Tongue (tissue), 2 donors: ENCODE measurements around the gene ELL2. TPM values are rescaled to one million over a fixed set of nuclear protein-coding genes. Genes with fewer than 3 reads are reported as not detected.
A peak's percentile ranks its signal among the peaks of the same experiment; 100 is the strongest.

Experiments
- DNase-seq: peaks from one replicate; pipeline ENCODE4 v3.0.0-alpha.2; 2015
- total RNA-seq: library from RNA; depleted of rRNA; stranded (reverse); fragments of >200 nt; gene quantifications from one replicate; pipeline ENCODE4 v1.2.3, GENCODE V29; 2014

The ELL2 gene
- total RNA-seq, 1 donor from 2014 or later = 59.6 TPM

- peak; percentile 69 for DNase-seq
These were observed 5.4 kb downstream of the ELL2 start for GRCh38 chr5:95956021-95956899.

- DNase-seq = no peak
These were observed 6.9 kb downstream of the ELL2 start for GRCh38 chr5:95954716-95955115.

DNA sequence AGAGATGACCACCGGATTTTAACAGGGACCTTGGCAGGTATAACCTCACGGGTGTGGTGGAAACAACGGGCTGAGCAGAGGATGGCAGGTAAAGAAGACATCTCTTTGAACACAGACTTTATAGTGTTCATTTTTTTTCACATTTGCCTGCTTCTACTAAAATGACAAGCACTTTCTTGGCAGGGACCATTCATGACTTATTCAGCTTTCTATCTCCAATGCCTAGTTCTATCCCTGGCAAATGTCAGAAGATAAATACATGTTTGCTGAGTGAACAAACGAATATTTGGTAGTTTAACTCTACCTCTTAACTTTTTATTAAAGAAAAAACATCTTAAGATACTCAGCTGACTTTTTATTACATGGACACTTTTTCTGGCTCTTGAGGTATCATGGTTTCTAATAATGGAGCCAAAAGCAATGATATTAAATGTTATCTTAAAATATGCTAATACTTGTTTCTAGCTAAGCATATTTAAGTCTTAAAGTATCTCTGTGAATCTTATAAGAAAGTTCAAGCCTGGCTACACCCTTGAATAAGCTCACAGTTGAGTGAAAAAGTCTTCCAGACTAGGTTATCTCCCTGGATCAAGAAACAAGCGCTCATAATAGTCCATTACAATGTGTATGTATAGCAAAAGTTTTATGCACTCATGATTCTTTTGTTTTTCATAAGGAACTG lies 8.5 kb downstream of the ELL2 start:
- no peak for DNase-seq

DNA sequence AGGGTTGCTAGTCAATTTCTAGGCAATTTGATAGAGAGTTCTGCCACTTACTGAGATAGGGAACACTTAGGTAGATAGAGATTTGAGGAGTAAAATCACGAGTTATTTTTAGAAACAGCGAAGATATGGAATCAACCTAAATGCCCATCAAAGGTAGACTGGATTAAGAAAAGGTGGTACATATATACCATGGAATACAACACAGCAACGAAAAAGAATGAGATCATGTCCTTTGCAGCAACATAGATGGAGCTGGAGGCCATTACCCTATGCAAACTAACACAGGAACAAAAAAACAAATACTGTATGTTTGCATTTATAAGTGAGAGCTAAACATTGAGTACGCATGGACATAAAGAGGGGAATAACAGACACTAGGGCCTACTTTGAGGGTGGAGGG lies 9.7 kb downstream of the ELL2 start:
- no peak for DNase-seq

DNA sequence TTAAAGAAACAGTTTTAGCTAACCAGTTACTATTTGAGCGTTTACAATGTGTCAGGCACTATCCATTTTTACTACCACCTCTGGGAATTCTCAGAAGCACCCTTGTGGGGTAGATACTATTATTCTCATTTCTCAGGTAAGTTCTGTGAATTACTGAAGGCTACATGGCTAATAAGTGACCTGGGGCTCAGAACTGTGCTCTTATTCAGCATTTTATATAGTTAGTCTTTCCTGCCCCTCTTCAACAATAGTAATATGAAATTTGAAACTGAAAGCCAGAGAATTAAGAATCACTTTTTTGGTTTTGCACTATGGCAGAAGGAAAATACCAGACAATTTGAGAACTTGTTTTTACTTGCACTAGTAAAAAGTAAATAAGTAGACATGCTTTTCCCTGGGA lies 11.8 kb downstream of the ELL2 start:
- DNase-seq = no peak

DNA sequence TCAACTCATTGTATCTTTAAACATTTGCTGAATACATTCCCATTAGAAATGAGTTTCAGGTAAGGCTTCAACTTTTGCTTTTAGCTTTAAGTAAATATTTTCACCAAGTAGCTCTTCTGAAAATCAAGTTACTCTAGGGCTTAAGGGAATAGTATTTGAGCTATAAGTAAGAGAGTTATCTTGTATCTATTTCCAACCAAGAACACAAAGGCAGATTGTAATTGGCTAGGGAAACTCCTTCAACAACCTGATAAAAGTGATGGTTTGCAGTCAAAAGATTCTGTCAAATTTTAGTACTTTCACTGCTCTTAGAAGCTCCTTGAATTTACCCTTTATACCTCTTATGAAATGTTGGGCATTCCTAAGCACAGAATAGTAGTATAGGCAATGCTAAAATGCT lies 13.0 kb downstream of the ELL2 start:
- no peak for DNase-seq

DNA sequence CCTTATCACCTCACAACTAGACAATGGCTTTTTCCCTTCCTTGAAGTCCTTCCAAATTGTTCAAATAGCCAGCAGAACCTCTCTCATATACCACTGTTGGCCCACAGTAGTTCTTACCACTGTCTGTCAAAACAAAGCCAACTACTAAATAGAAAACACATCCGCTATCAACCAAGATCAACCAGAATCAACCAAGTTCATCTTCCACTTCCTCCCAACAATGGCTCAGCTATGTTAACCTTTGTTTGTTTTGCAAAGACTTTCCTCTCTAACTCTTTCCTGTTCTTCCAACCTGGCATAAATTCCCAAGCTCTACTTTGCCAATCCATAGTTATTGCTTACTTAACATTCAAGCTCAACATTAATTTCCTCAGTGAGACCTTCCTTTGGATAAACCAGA lies 15.2 kb downstream of the ELL2 start:
- no peak for DNase-seq

DNA sequence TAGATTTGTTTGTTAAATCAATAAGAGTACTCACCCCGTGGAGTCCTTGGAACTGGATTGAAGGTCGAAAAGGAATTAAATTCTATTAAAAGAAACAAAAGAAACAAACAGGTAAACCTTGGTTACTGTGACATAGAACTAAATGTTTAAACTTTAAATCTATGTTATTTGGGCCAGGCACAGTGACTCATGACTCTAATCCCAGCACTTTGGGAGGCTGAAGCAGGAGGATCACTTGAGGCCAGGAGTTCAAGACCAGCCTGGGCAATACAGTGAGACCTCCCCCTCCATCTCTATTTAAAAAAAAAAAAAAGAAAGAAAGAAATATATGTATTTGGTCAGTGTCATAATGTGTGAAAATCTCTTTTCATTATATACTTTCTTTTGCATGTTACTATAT lies 18.7 kb downstream of the ELL2 start:
- no peak for DNase-seq

GRCh38 chr5:95942414-95942813 lies 19.2 kb downstream of the ELL2 start:
- no peak for DNase-seq

DNA sequence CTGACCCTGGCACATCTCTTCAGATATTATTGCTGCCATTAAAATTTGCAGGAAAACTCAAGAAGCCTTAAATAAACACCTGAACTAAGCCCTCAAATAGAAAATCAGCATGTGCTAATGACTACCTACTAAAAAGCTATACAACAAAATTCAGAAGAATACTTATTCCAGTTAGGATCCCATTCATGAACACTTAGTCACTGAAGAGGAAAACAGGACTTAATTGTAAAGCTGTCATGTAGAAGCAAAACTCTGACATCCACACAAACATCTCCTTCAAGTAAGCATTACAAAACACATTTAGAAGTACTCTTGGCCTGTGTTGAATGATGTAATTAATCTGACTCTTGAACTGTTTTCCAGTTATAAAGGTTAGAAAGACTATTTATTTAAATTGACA lies 19.9 kb downstream of the ELL2 start:
- DNase-seq = no peak

DNA sequence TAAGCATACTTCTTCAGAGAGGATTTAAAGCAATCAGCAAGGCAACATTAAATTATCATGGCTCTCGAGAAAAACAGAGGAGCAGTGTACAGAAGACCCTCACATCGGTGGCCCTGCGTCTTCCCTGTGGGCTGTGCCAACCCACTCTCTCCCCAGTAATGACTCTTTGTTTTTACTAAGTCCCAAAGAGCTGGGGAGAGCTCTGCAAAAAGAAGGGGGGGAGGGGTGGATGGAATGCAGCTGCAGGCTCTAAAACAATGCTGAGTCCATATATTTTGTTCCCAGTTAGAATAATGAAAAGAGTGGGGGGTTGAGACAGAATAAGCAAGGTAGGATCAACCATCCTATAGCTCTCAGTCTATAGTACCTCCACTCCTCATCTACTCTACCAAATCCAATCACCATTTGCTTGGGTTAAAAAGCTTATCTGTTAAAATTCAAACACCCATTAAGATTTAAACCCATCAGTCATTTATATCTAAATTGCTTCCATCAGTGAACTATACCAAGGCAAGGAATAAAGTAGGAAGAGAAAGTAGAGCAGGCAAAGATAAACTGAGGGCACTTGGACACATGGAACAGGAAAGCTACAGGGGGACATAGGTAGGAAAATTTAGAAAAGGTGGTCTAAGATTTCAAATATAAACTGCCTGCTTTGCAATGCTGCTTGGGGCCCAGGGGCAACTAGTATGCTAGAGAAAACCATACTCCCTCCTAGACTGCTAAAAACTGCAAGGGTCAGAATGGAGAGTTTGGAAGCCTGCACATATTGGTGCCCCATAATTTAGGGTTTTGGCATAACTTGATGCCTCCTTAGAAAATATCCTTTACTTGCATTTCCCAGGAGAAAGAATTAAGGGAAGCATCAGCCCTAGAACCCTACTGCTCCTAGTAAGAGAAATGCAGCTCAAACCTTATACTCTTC lies 20.6 kb downstream of the ELL2 start:
- no peak for DNase-seq

- DNase-seq = no peak
These were observed 22.2 kb downstream of the ELL2 start for GRCh38 chr5:95939465-95939864.

DNA sequence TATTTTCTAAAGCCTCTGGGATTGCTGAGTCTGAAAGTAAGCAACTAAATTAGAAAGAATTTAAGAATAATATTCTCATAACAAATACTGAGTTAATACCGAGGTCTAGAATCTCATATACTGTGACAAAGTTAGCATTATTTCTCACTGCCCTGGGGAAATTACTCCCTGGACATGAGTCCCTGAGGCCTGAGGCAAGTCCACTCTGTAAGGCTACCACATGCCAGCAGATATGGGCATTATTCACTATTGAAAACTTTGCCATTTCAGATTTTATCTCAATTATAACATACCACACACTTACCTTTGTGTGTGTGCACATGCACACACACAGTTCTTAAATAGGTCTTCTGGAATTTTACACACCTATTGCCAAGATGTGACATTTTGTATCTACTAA lies 22.9 kb downstream of the ELL2 start:
- DNase-seq = no peak

GRCh38 chr5:95938347-95938746 lies 23.3 kb downstream of the ELL2 start:
- DNase-seq = no peak

DNA sequence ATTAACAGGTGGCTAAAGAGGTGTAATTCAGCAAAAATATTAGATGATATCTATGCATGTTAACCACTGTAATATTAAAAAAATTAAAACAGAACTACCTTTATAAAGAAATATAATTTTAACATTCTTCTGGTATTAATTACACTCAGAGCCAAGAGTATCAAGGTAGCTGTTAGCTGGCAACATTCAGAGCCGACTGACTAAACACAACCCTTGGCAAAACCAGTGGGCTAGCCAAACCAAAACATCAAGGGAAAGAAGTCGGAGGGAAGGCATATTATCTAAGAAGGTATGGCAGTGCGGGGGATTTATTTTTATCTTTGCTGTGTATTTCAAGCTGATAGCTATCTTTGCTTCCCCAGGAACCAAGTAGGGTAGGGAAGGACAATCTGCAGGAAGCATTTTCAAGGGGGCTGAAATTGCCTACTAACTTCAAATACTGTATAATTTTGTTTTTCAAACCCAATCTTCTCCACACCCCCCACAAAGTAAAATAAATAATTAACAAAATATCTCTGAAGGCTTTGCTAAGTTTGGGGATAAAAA lies 24.0 kb downstream of the ELL2 start:
- no peak for DNase-seq

DNA sequence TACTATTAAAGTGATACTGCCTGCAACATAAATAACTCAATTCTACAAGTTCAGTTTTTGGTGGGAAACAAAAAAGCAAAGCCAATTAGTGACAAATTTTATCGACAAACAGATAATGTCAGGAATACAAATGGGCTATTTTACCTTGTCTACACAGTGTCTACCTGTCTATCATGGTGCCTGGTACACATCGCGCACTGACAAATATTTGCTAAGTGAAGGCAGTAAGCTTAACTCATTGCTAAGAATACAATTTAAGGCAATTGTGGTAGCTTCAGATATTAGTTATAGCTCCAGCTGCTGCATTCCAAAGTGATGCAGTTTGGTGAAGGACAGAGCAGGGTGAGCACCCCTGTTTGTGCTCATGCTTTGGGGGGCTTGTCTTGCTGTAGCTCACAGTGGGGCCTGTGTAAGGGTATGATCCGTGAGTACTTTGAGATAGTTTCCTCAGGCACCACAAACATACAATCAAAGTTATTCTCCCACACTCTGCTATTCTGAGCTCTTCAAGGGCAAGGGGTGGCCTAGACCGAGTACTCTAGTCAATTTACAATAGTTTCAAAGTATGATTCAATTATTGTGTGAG lies 24.7 kb downstream of the ELL2 start:
- DNase-seq = no peak

DNA sequence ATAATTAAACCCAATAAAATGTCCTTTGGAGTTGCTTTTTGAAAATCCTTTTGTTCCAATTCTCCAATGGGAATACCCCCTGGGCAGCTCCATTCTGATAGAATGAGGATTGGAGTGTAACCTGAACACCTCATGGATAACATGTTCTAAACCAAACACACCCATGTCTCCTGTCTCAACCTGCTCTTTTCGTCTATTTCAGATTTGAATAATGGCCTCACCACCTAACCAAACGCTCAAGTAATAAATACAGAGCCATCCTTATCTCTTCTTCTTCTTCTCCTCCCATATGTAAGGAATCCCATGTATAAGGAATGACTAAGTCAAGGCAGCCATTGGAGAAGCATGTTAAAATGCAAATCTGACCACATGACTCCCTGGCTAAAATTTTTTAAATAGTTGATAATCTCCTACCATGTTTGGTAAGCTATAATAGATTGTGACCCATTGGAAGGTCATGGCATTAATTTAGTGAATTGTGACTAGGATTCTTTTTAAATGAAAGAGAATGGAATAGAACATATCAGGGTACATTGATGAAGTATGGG lies 26.0 kb downstream of the ELL2 start:
- no peak for DNase-seq

DNA sequence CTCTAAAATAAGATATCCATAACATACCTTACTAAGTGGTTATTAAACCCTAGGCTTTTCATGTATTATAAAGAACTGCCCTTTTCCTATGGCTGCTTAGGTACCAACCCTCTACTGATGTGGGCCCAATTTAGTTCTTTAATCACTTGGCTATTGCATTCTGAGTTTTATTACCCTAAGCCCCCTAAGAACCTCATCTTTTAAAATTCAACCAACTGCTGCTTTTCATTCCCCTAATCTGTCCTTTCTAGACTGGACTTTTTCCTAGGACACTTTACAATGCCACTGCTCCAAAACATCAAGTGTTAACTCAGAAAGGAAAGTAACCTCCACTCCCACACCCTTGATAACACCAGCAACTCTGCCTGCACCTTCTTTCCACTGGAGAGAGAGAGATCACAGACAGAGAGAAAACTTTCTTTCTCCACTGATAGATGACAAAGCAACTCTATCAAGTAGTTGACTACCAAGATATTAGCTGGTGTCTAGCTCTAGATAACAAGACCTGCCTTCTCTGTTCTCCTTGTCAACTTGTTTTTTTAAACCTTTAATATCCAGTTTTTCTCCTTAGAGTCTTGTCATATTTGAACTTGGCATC lies 27.3 kb downstream of the ELL2 start:
- DNase-seq = no peak

DNA sequence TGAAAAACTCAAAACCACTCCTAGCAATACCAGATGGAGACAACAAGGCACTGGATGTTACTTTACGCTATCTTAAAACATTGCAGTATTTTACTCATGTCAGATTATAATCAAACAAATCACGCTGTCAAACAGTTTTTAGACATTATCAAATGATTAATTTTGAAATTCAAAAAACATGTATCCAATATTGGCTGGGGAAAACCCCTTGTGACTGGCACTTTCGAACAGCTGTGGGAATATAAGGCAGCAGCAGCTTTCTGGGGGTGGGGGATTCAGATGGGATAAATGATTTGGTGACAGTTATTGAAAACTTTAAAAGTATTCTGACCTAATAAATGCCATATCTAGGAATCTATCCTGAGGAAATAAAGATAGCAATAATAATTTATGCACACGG lies 28.7 kb downstream of the ELL2 start:
- DNase-seq = no peak

- no peak for DNase-seq
These were observed 30.4 kb downstream of the ELL2 start for GRCh38 chr5:95931079-95931833.
